GM21515 (cell line): ENCODE results near the gene NBPF12.
"Not testable (repeated sequence)": the region's sequence is repeated elsewhere in the genome, so short reads cannot be mapped to it uniquely, and the experiment has no call there.

Experiments
- ATAC-seq: cut with Tn5 transposase; IDR thresholded peaks from one replicate; pipeline ENCODE4 v1.9.1; 2021; ENCODE audit not compliant: unreplicated experiment

The NBPF12 gene

GRCh38 chr1:146985855-146986254, 47.7 kb downstream of the NBPF12 start:
- not testable (repeated sequence) for ATAC-seq

- ATAC-seq, result not testable (repeated sequence)
These were observed 48.3 kb downstream of the NBPF12 start for GRCh38 chr1:146986450-146986849.

DNA sequence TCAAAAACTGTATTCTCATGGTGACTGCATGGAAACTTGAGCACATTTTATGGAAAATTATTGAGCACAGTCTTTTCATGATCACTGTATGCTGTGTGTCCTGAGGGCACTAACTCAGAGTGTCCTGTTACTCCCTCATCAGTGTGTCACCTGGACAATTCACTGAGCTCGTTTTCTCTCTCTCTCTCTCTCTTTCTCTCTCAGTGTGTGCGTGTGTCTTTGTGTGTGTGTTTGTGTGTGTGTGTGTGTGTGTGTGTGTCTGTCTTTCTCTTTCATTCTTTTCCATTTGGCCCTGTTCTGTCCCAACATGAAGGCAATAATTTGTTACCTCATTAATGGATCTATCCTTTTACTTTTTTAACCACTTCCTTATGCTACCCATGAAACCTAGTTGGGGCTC, 49.4 kb downstream of the NBPF12 start:
- not testable (repeated sequence) for ATAC-seq

DNA sequence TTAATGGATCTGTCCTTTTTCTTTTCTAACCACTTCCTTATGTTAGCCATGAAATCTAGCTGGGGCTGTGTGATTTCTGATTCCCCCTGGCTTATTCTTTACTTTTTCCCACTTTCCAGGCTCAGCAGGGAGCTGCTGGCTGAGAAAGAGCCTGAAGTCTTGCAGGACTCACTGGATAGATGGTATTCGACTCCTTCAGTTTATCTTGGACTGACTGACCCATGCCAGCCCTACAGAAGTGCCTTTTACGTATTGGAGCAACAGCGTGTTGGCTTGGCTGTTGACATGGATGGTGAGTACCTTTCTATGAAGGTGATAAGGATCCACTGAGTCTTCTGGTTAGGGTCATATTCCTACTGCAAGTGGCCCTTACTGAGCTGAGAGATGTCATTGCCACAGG, 51.3 kb downstream of the NBPF12 start:
- ATAC-seq, result not testable (repeated sequence)

DNA sequence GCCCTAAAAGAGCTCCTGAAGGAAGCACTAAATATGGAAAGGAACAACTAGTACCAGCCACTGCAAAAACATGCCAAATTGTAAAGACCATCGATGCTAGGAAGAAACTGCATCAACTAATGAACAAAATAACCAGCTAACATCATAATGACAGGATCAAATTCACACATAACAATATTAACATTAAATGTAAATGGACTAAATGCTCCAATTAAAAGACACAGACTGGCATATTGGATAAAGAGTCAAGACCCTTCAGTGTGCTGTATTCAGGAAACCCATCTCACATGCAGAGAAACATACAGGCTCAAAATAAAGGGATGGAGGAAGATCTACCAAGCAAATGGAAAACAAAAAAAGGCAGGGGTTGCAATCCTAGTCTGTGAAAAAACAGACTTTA, 70.4 kb downstream of the NBPF12 start:
- ATAC-seq, result not testable (repeated sequence)

DNA sequence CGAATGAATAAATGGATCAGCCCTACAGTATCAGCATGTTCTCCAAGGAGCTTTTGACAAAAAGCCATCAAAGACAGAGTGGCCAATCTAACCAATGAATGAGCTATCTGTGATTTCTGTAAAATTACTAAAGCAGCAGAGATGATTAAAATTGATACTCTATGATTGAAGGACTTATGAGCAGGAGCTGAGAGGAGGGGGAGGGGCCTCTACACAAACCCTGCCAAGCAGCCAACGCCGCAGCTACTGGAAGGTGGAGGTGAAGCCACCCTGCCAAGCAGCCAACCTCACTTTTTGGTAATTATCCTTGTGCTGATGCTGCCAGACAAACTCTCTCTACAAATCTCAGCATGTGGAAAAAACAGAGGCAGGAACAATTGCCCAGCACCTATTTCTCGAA, 88.9 kb downstream of the NBPF12 start:
- not testable (repeated sequence) for ATAC-seq

- not testable (repeated sequence) for ATAC-seq
These were observed 92.0 kb downstream of the NBPF12 start for GRCh38 chr1:147030066-147030653.

- no peak for ATAC-seq
These were observed 101.8 kb downstream of the NBPF12 start for GRCh38 chr1:147039916-147040315.

- not testable (repeated sequence) for ATAC-seq
These were observed 104.8 kb downstream of the NBPF12 start for GRCh38 chr1:147042891-147043290.

GRCh38 chr1:147044511-147044910, 106.4 kb downstream of the NBPF12 start:
- ATAC-seq, result not testable (repeated sequence)
